Measurements from ENCODE around the gene LBR.

The LBR gene

DNA sequence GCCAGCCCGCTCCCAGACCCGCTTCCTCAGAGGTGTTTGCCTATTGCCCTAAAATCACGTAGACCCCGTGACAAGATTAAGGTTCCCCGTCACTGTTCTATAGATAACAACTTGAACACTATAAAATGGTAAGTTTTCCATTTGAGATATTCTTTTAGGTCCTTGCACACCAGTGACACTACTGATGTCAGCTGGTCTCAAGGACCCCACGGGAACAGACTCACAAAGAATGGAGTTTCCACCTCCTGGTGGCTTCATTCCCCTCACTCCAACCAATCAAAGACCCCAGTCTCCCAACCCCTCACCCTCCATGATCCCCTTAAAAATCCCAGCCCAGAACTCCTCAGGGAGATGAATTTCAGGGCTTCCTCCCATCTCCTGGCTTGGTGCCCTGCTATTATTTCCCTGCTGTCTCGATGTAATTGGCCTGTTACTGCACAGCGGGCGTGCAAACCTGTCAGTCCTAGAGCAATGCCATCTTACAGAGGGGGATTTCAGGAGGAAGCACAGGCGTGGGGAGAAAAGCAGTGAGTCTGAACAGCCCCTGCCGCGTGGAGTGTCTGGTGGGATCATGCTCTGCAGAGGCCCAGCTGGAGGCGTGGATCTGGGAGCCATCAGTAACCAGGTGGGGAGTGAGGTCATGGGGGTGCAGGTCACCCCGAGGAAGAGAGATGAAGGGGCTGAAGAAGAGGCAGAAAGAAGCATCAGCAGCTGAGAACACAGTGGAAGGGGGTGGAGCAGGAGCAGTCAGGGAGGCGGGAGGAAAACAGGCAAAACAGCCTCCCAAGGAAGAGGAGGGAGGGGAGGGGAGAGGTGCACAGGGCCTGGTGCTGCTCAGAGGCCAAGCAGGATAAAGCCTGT is 35.1 kb upstream of the LBR start:
- DNase-seq = peak; percentile 28

GRCh38 chr1:225462429-225462713 is 34.5 kb upstream of the LBR start:
- no peak for DNase-seq

GRCh38 chr1:225461533-225462428 is 33.9 kb upstream of the LBR start:
- DNase-seq = no peak

GRCh38 chr1:225460737-225461532 is 33.1 kb upstream of the LBR start:
- DNase-seq = no peak

- no peak for DNase-seq
Measured at GRCh38 chr1:225460021-225460736, 32.3 kb upstream of the LBR start.

DNA sequence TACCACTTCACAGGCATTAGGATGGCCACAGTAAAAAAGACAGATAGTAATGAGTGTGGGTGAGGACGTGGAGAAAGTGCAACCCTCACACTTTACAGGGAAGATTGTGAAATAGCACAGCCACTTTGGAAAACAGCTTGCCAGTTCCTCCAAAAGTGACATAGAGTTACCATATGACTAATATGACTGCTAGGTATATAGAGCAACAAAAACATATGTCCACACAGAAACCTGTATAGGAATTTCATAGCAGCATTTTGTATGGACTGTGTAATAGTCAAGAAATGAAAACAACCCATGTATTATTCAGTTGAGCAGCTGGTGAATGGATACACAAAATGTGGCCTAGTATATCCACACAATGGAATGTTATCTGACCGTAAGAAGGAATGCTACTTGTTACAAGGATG is 30.4 kb upstream of the LBR start:
- no peak for DNase-seq

- peak; percentile 23 for DNase-seq
Measured at GRCh38 chr1:225454733-225455132, 26.9 kb upstream of the LBR start.

- DNase-seq = peak; percentile 80
Measured at GRCh38 chr1:225453797-225454648, 26.2 kb upstream of the LBR start.

GRCh38 chr1:225451840-225452515 is 24.1 kb upstream of the LBR start:
- DNase-seq = no peak

GRCh38 chr1:225451340-225451739 is 23.5 kb upstream of the LBR start:
- no peak for DNase-seq

DNA sequence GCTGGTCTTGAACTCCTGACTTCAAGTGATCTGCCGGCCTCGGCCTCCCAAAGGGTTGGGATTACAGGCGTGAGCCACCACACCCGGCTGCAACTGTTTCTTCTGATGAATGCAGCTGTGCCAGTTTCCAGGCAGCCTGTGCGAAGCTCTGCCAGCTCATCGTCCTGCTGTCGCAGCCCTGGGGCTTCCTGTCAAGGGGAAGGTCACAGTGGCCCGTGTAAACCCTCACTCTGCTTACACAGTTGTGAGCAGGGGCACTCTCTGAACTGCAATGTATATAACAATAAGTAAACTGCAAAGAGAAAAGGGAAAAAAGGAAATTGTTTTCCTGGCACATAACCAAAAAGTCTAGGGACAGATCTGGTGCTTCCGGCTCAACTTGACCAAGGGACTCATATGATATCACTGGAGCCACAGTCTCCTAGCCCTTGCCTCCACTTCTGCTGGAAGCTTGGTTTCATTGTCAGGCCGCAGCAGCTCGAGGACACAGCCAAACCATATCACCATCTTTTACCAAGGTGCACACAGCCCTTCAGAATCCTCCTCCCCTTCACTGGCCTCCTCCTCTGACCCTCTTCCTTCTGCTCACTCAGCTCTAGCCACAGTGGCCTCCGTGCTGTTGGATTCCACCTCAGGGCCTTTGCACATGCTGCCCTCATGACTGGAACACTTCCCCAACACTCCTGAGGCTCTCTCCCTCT is 22.8 kb upstream of the LBR start:
- no peak for DNase-seq

- DNase-seq = no peak
Measured at GRCh38 chr1:225449774-225450173, 21.9 kb upstream of the LBR start.

GRCh38 chr1:225449261-225449660 is 21.4 kb upstream of the LBR start:
- no peak for DNase-seq

DNA sequence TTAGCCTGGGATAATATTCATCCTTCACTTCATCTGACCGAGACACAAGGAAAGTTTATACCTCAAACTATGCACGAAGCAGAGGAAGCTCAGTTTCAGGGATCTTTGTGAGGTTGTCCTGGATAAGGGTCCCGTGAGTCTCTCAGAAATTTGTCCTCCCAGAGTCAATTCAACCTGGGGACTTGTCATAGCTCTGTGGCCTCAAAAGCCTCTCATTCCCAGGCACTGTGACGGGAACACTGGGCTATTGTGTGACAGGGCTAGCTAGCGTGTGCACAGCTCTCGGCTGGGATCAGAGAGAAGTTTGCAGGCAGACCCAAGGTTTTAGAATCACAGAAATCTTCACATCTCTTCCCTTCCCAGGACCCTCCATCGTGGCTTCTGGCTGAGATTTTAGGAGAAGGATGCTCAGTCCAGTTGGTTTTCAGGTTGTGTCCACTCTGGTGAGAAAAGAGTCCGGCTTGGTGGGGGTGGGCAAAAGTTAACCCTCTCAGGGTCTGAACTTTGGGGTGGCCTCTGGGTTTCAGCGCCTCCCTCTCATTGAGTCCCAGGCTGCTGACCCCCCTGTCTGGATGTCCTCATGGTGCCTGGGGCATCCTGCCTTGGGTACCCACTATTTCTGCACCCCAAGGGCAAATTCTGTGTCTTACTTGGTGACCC is 20.4 kb upstream of the LBR start:
- DNase-seq = no peak

DNA sequence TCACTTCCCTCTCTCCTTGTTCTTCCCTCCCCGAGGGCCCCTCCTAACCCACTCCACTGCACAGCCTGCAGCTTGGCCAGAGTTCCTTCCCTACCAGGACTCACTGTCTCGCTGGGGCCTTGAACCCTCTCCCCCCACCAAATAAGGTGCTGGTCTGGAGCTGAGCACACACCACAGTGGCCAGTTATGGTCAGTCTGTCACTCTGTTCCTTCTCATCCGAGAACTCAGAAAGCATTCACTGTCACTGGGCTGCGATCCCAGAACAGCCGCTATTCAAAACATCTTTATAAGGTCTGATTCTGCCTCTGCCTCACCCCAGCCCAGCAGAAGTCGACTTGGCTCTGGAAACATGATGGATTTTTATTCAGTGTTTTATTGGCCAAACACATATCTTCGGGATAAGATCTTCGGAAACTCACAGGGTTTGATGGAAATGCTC is 19.8 kb upstream of the LBR start:
- no peak for DNase-seq

DNA sequence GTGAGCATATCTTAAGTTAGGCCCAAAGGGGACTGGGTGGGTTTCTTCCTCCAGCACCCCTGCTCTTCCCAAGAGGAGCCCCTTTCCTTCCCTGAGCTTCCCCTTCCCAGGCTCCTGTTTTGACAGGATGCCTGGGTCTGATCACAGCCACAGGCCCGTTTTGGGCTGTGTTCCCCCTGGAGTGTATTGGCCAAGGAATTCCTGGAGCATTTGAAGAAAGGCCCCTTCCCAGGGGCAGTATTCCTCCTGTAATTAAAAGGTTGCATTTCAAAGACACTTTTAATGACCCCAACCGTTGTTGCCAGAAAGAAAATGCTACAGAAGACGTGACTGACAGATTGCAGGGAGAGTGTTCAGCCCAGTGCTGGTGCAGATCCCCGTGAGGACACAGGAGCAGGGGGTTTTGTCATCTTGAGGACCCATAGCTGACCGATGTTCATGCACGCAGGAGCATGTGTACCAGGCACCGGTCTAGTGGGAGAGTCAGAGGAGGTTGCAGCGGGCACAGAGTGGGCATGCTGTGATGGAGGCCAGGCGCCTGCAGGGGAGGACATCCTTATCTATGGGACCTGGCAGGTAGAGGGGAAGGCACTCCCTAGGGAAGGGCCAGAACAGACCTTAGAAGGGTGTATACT is 19.3 kb upstream of the LBR start:
- no peak for DNase-seq

GRCh38 chr1:225446595-225446960 is 18.7 kb upstream of the LBR start:
- no peak for DNase-seq

DNA sequence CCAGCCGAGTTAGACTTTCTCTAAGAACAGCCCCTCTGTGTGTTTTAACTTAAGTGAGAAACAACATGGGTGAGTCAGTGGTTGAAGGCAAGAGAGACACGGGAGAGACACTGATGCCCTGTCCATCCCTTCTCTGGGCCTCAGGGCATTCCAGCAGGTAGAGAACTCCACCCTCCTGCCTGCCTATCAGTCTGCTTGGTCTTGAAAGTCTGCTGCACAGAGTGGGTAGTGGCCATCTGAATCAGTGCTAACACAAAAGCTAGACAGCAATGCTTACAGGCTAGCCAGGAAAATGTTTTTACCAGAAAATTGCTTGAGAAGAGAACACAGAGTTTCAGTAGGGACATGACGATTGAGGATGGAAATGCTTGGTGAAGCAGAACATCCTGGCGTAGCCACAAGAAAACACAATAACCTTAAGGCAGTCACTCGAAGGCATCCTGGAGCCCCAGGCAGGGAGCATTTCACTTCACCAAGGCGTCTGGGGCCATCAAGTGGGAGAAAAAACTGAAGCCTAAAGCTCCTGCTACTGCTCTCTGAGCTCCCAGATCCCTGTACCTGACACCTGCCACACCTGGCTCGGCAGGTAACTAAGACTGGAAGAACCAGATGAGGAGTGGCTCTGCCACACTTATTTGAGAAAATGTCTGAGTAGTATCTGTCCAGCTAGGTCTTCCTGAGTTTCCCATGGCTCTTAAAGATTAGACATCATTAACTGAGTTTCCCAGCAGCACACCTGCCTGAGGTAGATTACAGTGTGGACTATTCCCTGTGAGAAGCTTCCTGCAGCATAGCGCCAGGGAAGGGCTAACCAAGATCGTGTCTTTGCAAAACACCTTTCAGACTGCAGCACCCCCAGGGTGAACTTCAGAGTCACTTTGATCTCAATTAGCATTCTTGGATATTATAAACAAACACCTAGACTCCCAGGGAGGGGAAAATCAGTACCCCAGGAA is 18.1 kb upstream of the LBR start:
- DNase-seq = no peak

Data from NCI-H774 (cell line).